ENCODE data around the gene EPDR1.
"Not testable (repeated sequence)": the region's sequence is repeated elsewhere in the genome, so short reads cannot be mapped to it uniquely, and the experiment has no call there.

Gene EPDR1

GRCh38 chr7:37930226-37930948 lies 9.9 kb downstream of the EPDR1 start:
- DNase-seq: no peak

- no peak for DNase-seq
Observed at GRCh38 chr7:37932543-37932942, 12.1 kb downstream of the EPDR1 start.

GRCh38 chr7:37933018-37933566 lies 12.7 kb downstream of the EPDR1 start:
- no peak for DNase-seq

GRCh38 chr7:37942934-37943610 lies 22.6 kb downstream of the EPDR1 start:
- DNase-seq: no peak

- no peak for DNase-seq
Observed at GRCh38 chr7:37943905-37944736, 23.7 kb downstream of the EPDR1 start.

- no peak for DNase-seq
Observed at GRCh38 chr7:37944737-37945054, 24.3 kb downstream of the EPDR1 start.

GRCh38 chr7:37945336-37945735 lies 24.9 kb downstream of the EPDR1 start:
- DNase-seq: no peak

GRCh38 chr7:37947138-37947940 lies 26.9 kb downstream of the EPDR1 start:
- DNase-seq: no peak

GRCh38 chr7:37947941-37948210 lies 27.4 kb downstream of the EPDR1 start:
- DNase-seq: no peak

GRCh38 chr7:37952240-37952639 lies 31.8 kb downstream of the EPDR1 start:
- no peak for DNase-seq

- not testable (repeated sequence) for DNase-seq
Observed at GRCh38 chr7:37954217-37954616, 33.8 kb downstream of the EPDR1 start.

GRCh38 chr7:37956791-37957190 lies 36.4 kb downstream of the EPDR1 start:
- no peak for DNase-seq

GRCh38 chr7:37957221-37957970 lies 37.0 kb downstream of the EPDR1 start:
- no peak for DNase-seq

GRCh38 chr7:37960483-37960882 lies 40.0 kb downstream of the EPDR1 start:
- no peak for DNase-seq

GRCh38 chr7:37961251-37961650 lies 40.8 kb downstream of the EPDR1 start:
- DNase-seq: no peak

- no peak for DNase-seq
Observed at GRCh38 chr7:37964196-37964595, 43.8 kb downstream of the EPDR1 start.

- DNase-seq: no peak
Observed at GRCh38 chr7:37970211-37970610, 49.8 kb downstream of the EPDR1 start.

GRCh38 chr7:37971491-37971890 lies 51.1 kb downstream of the EPDR1 start:
- no peak for DNase-seq

- DNase-seq: no peak
Observed at GRCh38 chr7:37973915-37974314, 53.5 kb downstream of the EPDR1 start.

GRCh38 chr7:37974711-37975110 lies 54.3 kb downstream of the EPDR1 start:
- DNase-seq: no peak

- DNase-seq: no peak
Observed at GRCh38 chr7:37977243-37977642, 56.8 kb downstream of the EPDR1 start.

- no peak for DNase-seq
Observed at GRCh38 chr7:37981664-37982063, 61.2 kb downstream of the EPDR1 start.

Data from activated CD4-positive, alpha-beta T cell treated with anti-CD3 and anti-CD28 coated beads for 4 hours (primary cell).